ENCODE data around the gene HOXA2.

The HOXA2 gene

GRCh38 chr7:27071622-27072390 lies 30.7 kb downstream of the HOXA2 start:
- DNase-seq = no peak

GRCh38 chr7:27068259-27068658 lies 34.2 kb downstream of the HOXA2 start:
- no peak for DNase-seq

- DNase-seq = no peak
Measured at GRCh38 chr7:27066148-27066547, 36.3 kb downstream of the HOXA2 start.

- DNase-seq = no peak
Measured at GRCh38 chr7:27065709-27066108, 36.8 kb downstream of the HOXA2 start.

DNA sequence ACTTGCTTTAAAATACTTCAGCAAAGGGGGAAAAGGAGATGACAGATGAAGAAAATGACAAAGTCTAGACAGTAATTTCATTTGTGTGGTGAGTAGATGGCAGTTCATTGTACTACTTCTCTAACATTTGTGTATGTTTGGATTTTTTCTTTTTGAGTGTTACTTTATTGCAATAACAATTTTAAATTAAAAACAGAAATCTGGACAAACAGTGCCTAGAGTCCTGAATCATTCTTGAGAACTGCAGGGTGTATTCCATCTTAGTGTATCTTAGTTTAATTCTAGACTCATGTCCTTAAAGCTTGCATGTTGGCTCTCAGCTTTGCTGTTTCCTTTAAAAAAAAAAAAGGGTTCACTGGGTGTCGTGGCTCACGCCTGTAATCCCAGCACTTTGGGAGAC lies 37.8 kb downstream of the HOXA2 start:
- DNase-seq = no peak

DNA sequence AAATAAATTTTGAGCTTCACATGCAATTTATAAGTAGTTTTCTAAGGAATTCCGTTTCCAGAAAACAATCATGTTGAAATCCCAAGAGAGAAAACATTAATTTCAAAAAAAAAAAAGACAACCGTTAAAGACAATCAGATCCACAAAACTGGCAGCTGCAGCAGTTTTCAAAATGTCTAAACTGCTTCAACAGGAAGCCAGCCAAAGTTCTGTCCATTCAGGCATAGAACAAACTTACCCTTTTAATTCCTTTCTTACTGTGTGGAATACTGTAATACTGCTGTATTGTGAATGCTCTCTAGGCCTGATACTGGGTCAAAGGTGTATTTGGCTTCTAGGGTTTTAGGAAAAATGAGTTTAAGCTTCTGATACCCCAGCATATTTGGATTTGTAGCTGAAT lies 38.3 kb downstream of the HOXA2 start:
- DNase-seq = no peak

GRCh38 chr7:27062946-27063345 lies 39.5 kb downstream of the HOXA2 start:
- DNase-seq = no peak

DNA sequence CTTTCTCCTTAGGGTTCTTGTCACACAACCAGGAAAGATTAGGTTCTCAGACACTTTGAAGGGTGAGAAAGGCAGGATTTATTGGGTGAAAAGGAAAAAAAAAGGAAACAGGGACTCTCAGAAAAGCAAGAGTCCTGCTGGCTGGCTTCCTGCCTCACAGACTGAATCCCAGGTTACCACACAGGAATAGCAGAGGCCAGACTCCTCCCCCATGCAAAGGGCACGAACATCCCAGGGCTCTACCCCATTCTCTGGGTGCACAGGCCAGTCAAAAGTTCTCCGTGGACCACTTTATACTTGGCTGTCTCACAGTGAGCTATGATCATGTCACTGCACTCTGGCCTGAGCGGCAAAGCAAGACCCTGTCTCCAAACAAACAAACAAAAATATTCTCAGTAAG lies 49.3 kb downstream of the HOXA2 start:
- no peak for DNase-seq

DNA sequence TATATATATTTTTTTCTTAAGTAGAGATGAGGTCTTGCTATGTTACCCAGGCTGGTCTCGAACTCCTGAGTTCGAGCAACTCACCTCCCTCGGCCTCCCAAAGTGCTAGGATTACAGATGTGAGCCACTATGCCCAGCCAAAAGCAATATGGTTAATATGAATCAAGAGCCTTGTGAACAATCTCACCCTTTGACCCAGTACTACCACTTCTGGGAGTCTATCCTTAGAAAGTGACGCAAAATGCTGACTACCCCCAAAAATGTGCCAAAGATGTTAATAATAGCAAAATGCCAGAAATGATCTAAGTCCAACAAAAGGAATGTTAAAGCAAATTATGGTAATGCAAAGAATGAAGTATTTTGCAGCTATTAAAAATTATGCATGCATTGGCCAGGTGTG lies 51.0 kb downstream of the HOXA2 start:
- DNase-seq = no peak
